ENCODE data around the gene TMEM126B. TPM values are rescaled to one million over a fixed set of nuclear protein-coding genes. Genes with fewer than 3 reads are reported as not detected.
A peak's percentile ranks its signal among the peaks of the same experiment; 100 is the strongest.

Gene TMEM126B
- total and polyA plus RNA-seq, 2 of the 13 experiments (the other 11 are each of a cell fraction or from before 2014, with no cell fraction given) = 33.6 to 54.8 TPM

DNA sequence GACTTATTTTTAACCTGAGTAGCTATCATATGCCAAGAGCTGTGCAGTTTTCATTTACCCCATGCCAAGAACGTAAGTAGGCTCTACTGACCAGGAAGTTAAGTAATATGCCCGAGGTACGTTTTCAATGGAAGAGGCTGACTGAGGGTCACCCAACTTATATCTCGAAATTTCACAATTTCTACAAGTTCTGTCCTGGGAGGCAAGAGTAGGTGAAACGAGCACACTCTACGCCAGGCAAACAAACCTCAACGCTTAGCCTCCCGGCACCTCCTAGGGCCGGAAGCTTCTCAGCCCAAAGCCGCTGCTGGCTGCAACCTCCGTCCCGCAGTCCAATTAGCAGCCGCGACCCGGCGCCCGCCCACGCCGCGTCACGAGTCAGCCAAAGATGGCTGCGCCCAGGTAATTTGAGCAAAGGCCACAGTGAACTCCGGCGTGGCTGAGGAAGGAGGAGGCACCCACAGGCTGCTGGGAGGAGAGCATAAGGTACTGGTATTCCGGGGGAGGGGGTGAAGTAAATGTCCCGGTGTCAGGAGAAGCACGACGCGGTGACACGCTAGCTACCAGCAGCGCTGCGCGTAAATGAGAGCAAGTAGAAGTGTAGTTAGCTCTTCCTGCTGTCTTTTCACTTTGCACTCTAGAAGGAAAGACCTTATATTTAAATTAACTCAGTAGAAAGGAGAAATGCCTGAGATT is 19.4 kb downstream of the TMEM126B start, which contains the start of gene TMEM126A (continued):
- TF ChIP-seq STAT5B (CRISPR knock-in tag; IDR thresholded peaks at IDR 0.05) (no peak), DNMT1 (CRISPR knock-in tag; IDR thresholded peaks at IDR 0.05) (no peak), TBL1XR1 (IDR thresholded peaks at IDR 0.05; ENCODE audit: borderline replicate concordance, low read length, partially characterized antibody) (no peak), GLI4 (CRISPR knock-in tag; IDR thresholded peaks at IDR 0.05; ENCODE audit: borderline replicate concordance) (no peak), SRF (IDR thresholded peaks at IDR 0.05; ENCODE audit: low read depth, low read length) (0 out of 2 replicates have a peak, but pooled peaks have one; percentile 38), RXRA (CRISPR knock-in tag; IDR thresholded peaks at IDR 0.05) (peak; percentile 57; the same call in 1 of the 2 replicates), JUND (CRISPR knock-in tag; IDR thresholded peaks at IDR 0.05) (no peak), ZFP37 (CRISPR knock-in tag; IDR thresholded peaks at IDR 0.05; ENCODE audit: borderline replicate concordance) (no peak), RARG (CRISPR knock-in tag; IDR thresholded peaks at IDR 0.05; ENCODE audit: low read depth) (no peak), ZNF792 (CRISPR knock-in tag; IDR thresholded peaks at IDR 0.05) (peak; percentile 73; the same call in 1 of the 2 replicates), GABPB1 (CRISPR knock-in tag; IDR thresholded peaks at IDR 0.05) (peak; percentile 94), ZMYM2 (CRISPR knock-in tag; IDR thresholded peaks at IDR 0.05) (no peak), NFATC3 (CRISPR knock-in tag; IDR thresholded peaks at IDR 0.05) (no peak), ZNF12 (CRISPR knock-in tag; IDR thresholded peaks at IDR 0.05) (peak; percentile 66), ZNF510 (CRISPR knock-in tag; IDR thresholded peaks at IDR 0.05; ENCODE audit: low read depth) (no peak), ZNF773 (CRISPR knock-in tag; IDR thresholded peaks at IDR 0.05; ENCODE audit: borderline replicate concordance) (no peak), ZNF557 (CRISPR knock-in tag; IDR thresholded peaks at IDR 0.05) (no peak), ZNF678 (CRISPR knock-in tag; IDR thresholded peaks at IDR 0.05) (no peak), TP53 (CRISPR knock-in tag; conservative IDR thresholded peaks at IDR 0.05) (no peak)
- TF ChIP-seq, protein P1, sequence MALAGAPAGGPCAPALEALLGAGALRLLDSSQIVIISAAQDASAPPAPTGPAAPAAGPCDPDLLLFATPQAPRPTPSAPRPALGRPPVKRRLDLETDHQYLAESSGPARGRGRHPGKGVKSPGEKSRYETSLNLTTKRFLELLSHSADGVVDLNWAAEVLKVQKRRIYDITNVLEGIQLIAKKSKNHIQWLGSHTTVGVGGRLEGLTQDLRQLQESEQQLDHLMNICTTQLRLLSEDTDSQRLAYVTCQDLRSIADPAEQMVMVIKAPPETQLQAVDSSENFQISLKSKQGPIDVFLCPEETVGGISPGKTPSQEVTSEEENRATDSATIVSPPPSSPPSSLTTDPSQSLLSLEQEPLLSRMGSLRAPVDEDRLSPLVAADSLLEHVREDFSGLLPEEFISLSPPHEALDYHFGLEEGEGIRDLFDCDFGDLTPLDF (CRISPR knock-in tag; IDR thresholded peaks at IDR 0.05) = peak; percentile 59; the same call in 1 of the 2 replicates
- TF ChIP-seq, protein P2, sequence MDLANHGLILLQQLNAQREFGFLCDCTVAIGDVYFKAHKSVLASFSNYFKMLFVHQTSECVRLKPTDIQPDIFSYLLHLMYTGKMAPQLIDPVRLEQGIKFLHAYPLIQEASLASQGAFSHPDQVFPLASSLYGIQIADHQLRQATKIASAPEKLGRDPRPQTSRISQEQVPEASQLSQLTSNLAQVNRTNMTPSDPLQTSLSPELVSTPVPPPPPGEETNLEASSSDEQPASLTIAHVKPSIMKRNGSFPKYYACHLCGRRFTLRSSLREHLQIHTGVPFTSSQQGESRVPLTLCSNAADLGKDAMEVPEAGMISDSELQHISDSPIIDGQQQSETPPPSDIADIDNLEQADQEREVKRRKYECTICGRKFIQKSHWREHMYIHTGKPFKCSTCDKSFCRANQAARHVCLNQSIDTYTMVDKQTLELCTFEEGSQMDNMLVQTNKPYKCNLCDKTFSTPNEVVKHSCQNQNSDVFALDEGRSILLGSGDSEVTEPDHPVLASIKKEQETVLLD (CRISPR knock-in tag; IDR thresholded peaks at IDR 0.05; ENCODE audit: low read depth) = peak; percentile 54; the same call in 1 of the 2 replicates
- TF ChIP-seq, protein P3, sequence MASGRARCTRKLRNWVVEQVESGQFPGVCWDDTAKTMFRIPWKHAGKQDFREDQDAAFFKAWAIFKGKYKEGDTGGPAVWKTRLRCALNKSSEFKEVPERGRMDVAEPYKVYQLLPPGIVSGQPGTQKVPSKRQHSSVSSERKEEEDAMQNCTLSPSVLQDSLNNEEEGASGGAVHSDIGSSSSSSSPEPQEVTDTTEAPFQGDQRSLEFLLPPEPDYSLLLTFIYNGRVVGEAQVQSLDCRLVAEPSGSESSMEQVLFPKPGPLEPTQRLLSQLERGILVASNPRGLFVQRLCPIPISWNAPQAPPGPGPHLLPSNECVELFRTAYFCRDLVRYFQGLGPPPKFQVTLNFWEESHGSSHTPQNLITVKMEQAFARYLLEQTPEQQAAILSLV (CRISPR knock-in tag; IDR thresholded peaks at IDR 0.05; ENCODE audit: borderline replicate concordance) = peak; percentile 64; the same call in 1 of the 2 replicates
- TF ChIP-seq, protein P4, sequence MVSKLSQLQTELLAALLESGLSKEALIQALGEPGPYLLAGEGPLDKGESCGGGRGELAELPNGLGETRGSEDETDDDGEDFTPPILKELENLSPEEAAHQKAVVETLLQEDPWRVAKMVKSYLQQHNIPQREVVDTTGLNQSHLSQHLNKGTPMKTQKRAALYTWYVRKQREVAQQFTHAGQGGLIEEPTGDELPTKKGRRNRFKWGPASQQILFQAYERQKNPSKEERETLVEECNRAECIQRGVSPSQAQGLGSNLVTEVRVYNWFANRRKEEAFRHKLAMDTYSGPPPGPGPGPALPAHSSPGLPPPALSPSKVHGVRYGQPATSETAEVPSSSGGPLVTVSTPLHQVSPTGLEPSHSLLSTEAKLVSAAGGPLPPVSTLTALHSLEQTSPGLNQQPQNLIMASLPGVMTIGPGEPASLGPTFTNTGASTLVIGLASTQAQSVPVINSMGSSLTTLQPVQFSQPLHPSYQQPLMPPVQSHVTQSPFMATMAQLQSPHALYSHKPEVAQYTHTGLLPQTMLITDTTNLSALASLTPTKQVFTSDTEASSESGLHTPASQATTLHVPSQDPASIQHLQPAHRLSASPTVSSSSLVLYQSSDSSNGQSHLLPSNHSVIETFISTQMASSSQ (IDR thresholded peaks at IDR 0.05; ENCODE audit: low read depth) = no peak
- TF ChIP-seq, protein P4 (CRISPR knock-in tag; IDR thresholded peaks at IDR 0.05; ENCODE audit: borderline replicate concordance) = no peak
